HepG2 (cell line): ENCODE results near the gene ZNF10. TPM values are rescaled to one million over a fixed set of nuclear protein-coding genes. Genes with fewer than 3 reads are reported as not detected.
A peak's percentile ranks its signal among the peaks of the same experiment; 100 is the strongest.

Experiments
- ARID5B ChIP-seq: IDR thresholded peaks from 2 replicates; pipeline ENCODE4 v1.4.0; 2020; ENCODE audit warnings: mild to moderate bottlenecking, missing genetic modification reagents
- KDM3A ChIP-seq: IDR thresholded peaks from 2 replicates; pipeline ENCODE4 v1.6.1; 2018; ENCODE audit warnings: low read depth, missing compliant biosample characterization
- MZF1 ChIP-seq: sonication (generic); formaldehyde crosslinking; IDR thresholded peaks from 2 replicates; pipeline ENCODE4 v1.8.1; 2023; ENCODE audit warnings: mild to moderate bottlenecking, missing genetic modification reagents, borderline replicate concordance
- NR2C2 ChIP-seq: sonication (generic); formaldehyde crosslinking; IDR thresholded peaks from 2 replicates; pipeline ENCODE4 v1.4.0; 2020; ENCODE audit warnings: missing genetic modification reagents, mild to moderate bottlenecking, moderate library complexity, borderline replicate concordance
- PCBP2 ChIP-seq: fragments of 200-400 bp; formaldehyde crosslinking; optimal IDR thresholded peaks from 2 replicates; pipeline ENCODE3; 2018; ENCODE audit warnings: low read length, low read depth; ENCODE audit not compliant: poor library complexity, severe bottlenecking
- PHF8 ChIP-seq: sonication (generic); formaldehyde crosslinking; IDR thresholded peaks from 2 replicates; pipeline ENCODE4 v1.5.0; 2020; ENCODE audit warnings: missing genetic modification reagents
- TEAD2 ChIP-seq: sonication (generic); formaldehyde crosslinking; IDR thresholded peaks from 2 replicates; pipeline ENCODE4 v1.9.0; 2021; ENCODE audit warnings: missing genetic modification reagents
- TERF1 ChIP-seq: sonication (generic); formaldehyde crosslinking; IDR thresholded peaks from 2 replicates; pipeline ENCODE4 v1.8.0; 2022; ENCODE audit warnings: mild to moderate bottlenecking, missing genetic modification reagents, moderate library complexity
- USF2 ChIP-seq, 2 experiments: sonication (generic) in 1 of 2; formaldehyde crosslinking in 1 of 2; IDR thresholded peaks; 2 replicates each; pipeline versions ENCODE4 v1.5.1 to v1.6.1; 2011 to 2020; ENCODE audit warnings: borderline replicate concordance in 1 of 2, low read depth in 1 of 2, low read length in 1 of 2, mild to moderate bottlenecking in 1 of 2, missing genetic modification reagents in 1 of 2, moderate library complexity in 1 of 2
- ZBTB25 ChIP-seq: IDR thresholded peaks from 2 replicates; pipeline ENCODE4 v1.6.1; 2018; ENCODE audit warnings: missing genetic modification reagents
- ZFP91 ChIP-seq: sonication (generic); formaldehyde crosslinking; IDR thresholded peaks from 2 replicates; pipeline ENCODE4 v1.9.0; 2022; ENCODE audit warnings: missing genetic modification reagents, mild to moderate bottlenecking, borderline replicate concordance
- ZNF274 ChIP-seq: sonication (generic); formaldehyde crosslinking; IDR thresholded peaks from 2 replicates; pipeline ENCODE4 v1.5.1; 2020; ENCODE audit warnings: mild to moderate bottlenecking, missing genetic modification reagents
- ZNF337 ChIP-seq: sonication (generic); formaldehyde crosslinking; IDR thresholded peaks from 2 replicates; pipeline ENCODE4 v1.5.1; 2020; ENCODE audit warnings: missing genetic modification reagents, low read depth, mild to moderate bottlenecking, borderline replicate concordance
- ZNF570 ChIP-seq: sonication (generic); formaldehyde crosslinking; IDR thresholded peaks from 2 replicates; pipeline ENCODE4 v1.4.0; 2020; ENCODE audit warnings: mild to moderate bottlenecking, missing genetic modification reagents, borderline replicate concordance
- ZNF772 ChIP-seq: sonication (generic); formaldehyde crosslinking; IDR thresholded peaks from 2 replicates; pipeline ENCODE4 v1.5.0; 2020; ENCODE audit warnings: mild to moderate bottlenecking, missing genetic modification reagents
- polyA plus RNA-seq, 8 experiments: library from polyadenylated mRNA; depleted of rRNA in 3 of 8; stranded (reverse) in 7 of 8; unstranded in 1 of 8; fragments of >200 nt; fragmentation: Illumina TruSeq in 4 of 8; extraction: Trizol in 4 of 8; gene quantifications; 2 replicates each; pipeline versions ENCODE4 v1.2.1 to v1.2.3, GENCODE V29; 2011 to 2016; ENCODE audit warnings: low read depth in 4 of 8, missing spikeins in 1 of 8, mixed read lengths in 1 of 8; ENCODE audit not compliant: insufficient read depth in 1 of 8
- total RNA-seq, 5 experiments: library from RNA; depleted of rRNA; stranded (reverse); fragments of >200 nt; fragmentation: Illumina TruSeq; extraction: Trizol; gene quantifications; 2 replicates each; pipeline ENCODE4 v1.2.3, GENCODE V29; 2016; ENCODE audit warnings: low read depth in 1 of 5

ZNF10 gene
- total and polyA plus RNA-seq, 2 of the 13 experiments (the other 11 are each of a cell fraction or from before 2014, with no cell fraction given) = 2.9 to 6.5 TPM

- no peak for TF ChIP-seq USF2 (IDR thresholded peaks at IDR 0.05; ENCODE audit: low read depth, low read length)
- peak; percentile 40; the same call in 1 of the 2 replicates for TF ChIP-seq USF2 (CRISPR knock-in tag; IDR thresholded peaks at IDR 0.05; ENCODE audit: borderline replicate concordance)
- TF ChIP-seq TERF1 (CRISPR knock-in tag) = peak; percentile 51; the same call in 1 of the 2 replicates
- no peak; the same call in 1 of the 2 replicates for TF ChIP-seq ZNF772 (CRISPR knock-in tag)
- TF ChIP-seq PCBP2 = no peak
- no peak for TF ChIP-seq KDM3A (CRISPR knock-in tag)
- no peak for TF ChIP-seq TEAD2
- TF ChIP-seq NR2C2 = peak; percentile 89
- TF ChIP-seq ARID5B (CRISPR knock-in tag) = peak; percentile 38
- peak; percentile 82; the same call in 1 of the 2 replicates for TF ChIP-seq MZF1 (CRISPR knock-in tag)
- peak; percentile 96; the same call in 1 of the 2 replicates for TF ChIP-seq ZBTB25 (CRISPR knock-in tag)
- TF ChIP-seq ZNF337 = no peak
- TF ChIP-seq PHF8 (CRISPR knock-in tag) = peak; percentile 91
- TF ChIP-seq ZNF570 (CRISPR knock-in tag) = no peak
- peak; percentile 86 for TF ChIP-seq ZFP91 (CRISPR knock-in tag)
- TF ChIP-seq ZNF274 = peak; percentile 92
These were observed at the start of gene ZNF10, which contains the start of gene ZNF891 (continued) for GRCh38 chr12:133130038-133130807.
